ENCODE data around the gene CKS1B.

DNA sequence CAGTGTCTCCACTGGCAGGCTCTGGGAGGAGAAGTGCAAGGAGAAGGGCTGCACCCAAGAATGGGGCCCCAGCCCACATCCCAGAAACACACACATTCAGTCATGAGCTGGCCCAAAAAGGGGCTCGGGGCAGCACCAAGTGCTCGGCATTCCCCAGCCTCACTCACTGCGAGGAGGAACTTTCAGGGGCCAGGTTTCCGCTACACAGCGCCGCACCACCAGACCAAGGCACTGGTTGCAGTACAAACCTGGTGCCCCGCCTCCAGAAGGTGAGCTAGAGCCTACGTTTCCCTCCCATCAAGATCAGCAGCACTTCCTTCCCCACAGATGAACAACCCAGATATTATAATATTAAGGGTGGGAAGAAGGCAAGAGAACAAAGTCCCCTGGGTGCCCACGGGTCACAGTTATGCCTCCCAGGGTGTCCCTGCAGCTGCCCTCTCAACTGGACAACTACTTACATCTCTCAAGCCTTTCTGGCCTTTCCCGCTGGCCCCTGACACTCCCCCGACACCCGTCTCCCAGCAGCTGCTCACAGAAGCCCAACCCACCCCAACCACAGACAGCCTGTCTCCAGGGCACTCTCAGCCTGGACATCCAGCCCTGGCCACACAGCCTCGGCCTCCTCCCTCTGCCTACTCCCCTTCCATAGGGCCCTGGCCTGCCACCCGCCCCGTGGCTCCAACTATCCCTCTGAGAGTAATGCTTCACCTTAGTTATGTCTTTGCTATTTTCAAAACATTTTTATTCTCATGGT lies 22.4 kb upstream of the CKS1B start:
- TF ChIP-seq EZH2 (IDR thresholded peaks at IDR 0.05) (no peak), POLR2AphosphoS5 (IDR thresholded peaks at IDR 0.05; ENCODE audit: borderline replicate concordance, low read depth, low read length) (no peak), FOXP2 (optimal IDR thresholded peaks at IDR 0.05; ENCODE audit: control extremely low read depth, extremely low read length, insufficient read depth) (no peak)
